ENCODE results near the gene SPTBN1. TPM values are rescaled to one million over a fixed set of nuclear protein-coding genes. Genes with fewer than 3 reads are reported as not detected.

SPTBN1 gene
- total and polyA plus RNA-seq, 2 of the 4 experiments (the other 2 are of a cell fraction), result 49.1 to 241 TPM

- H2BK5ac ChIP-seq (ENCODE audit: low read depth, low read length, poor library complexity, severe bottlenecking), result no peak overlapping the region
- POLR2A ChIA-PET (ENCODE audit: unreplicated experiment), result no interaction called here
- H2BK20ac ChIP-seq (ENCODE audit: low read depth, low read length), result no peak overlapping the region
- no peak overlapping the region for H4K8ac ChIP-seq (ENCODE audit: low read depth in 2 of 2, low read length in 2 of 2)
- CTCF ChIA-PET, result no interaction called here
- peak overlapping the region; percentile 55 for H3K14ac ChIP-seq (replicated peaks; ENCODE audit: low read depth, low read length)
- ATAC-seq (ENCODE audit: low read depth), result no peak
- no peak overlapping the region for H3K4me2 ChIP-seq (ENCODE audit: low read depth, low read length)
- H2AFZ ChIP-seq (replicated peaks; ENCODE audit: low read length, poor library complexity), result no peak overlapping the region
- no peak overlapping the region for H3K18ac ChIP-seq (ENCODE audit: low read depth, low read length)
- H3K4me1 ChIP-seq (ENCODE audit: control insufficient read depth, insufficient read depth, low read length), result peaks cover 16% of the 10 kb centered on the region
- WGBS, 2 experiments (ENCODE audit: extremely low coverage in 2 of 2, insufficient read length in 1 of 2), result no CpG with 5 or more reads among the region's 3 CpGs
- no peak overlapping the region for H3K23ac ChIP-seq (ENCODE audit: low read depth, low read length)
- no peak overlapping the region for H2BK120ac ChIP-seq (ENCODE audit: low read depth, low read length)
- no TSS peak for BruUV-seq (replicated peaks)
- no peak overlapping the region for H3K56ac ChIP-seq (ENCODE audit: extremely low read depth, insufficient read depth, low read length)
- H3K9me1 ChIP-seq (ENCODE audit: insufficient read depth, low read length), result peaks cover 26% of the 10 kb centered on the region
- H3K4me3 ChIP-seq (ENCODE audit: insufficient read depth, low read depth, low read length), result no peak overlapping the region
- H2BK15ac ChIP-seq (ENCODE audit: low read depth, low read length), result no peak overlapping the region
- no peak overlapping the region for H4K5ac ChIP-seq (ENCODE audit: low read depth, low read length)
- H3K27me3 ChIP-seq (ENCODE audit: control insufficient read depth, insufficient read depth, low read length), result no peaks in the 10 kb centered on the region
- peaks cover 54% of the 10 kb centered on the region for H4K20me1 ChIP-seq (ENCODE audit: insufficient read depth, low read length)
- dilution Hi-C loops (cut with HindIII; ENCODE audit: low sequenced_read_pairs, unreplicated experiment) (no loop called here), intact Hi-C loops (cut with micrococcal nuclease) (no loop called here), in situ Hi-C loops (cut with MboI; ENCODE audit: low sequenced_read_pairs) (no loop called here)
- no peak for DNase-seq
- H3K9me3 ChIP-seq (ENCODE audit: control insufficient read depth, insufficient read depth, low read length), result no peaks in the 10 kb centered on the region
- no peak overlapping the region for H2AK9ac ChIP-seq (replicated peaks; ENCODE audit: low read depth, low read length, poor library complexity)
- H3K79me1 ChIP-seq (ENCODE audit: low read depth in 1 of 2, low read length in 2 of 2), result peaks cover 25 to 65% of the 10 kb centered on the region in 2 experiments
- no peak overlapping the region for H3K9ac ChIP-seq (ENCODE audit: low read depth, low read length)
- H3K36me3 ChIP-seq (ENCODE audit: control insufficient read depth, insufficient read depth, low read length), result no peaks in the 10 kb centered on the region
- no peak overlapping the region for H3K27ac ChIP-seq (ENCODE audit: insufficient read depth, low read length)
- TF ChIP-seq SMC3 (IDR thresholded peaks at IDR 0.05; ENCODE audit: low read depth, low read length) (no peak), CEBPB (IDR thresholded peaks at IDR 0.05; ENCODE audit: low read depth, low read length) (no peak), CHD1 (IDR thresholded peaks at IDR 0.05; ENCODE audit: low read depth, low read length) (no peak), USF2 (IDR thresholded peaks at IDR 0.05; ENCODE audit: low read depth, low read length) (no peak), ELK1 (IDR thresholded peaks at IDR 0.05; ENCODE audit: borderline replicate concordance, low read depth, low read length) (no peak), MAFK (IDR thresholded peaks at IDR 0.05; ENCODE audit: low read depth, low read length) (no peak), MXI1 (IDR thresholded peaks at IDR 0.05; ENCODE audit: borderline replicate concordance, low read depth, low read length) (no peak), MAZ (IDR thresholded peaks at IDR 0.05; ENCODE audit: borderline replicate concordance, low read depth, low read length) (no peak), RCOR1 (IDR thresholded peaks at IDR 0.05; ENCODE audit: insufficient replicate concordance, low read length) (no peak), FOS (IDR thresholded peaks at IDR 0.05; ENCODE audit: low read depth, low read length) (no peak), RAD21 (IDR thresholded peaks at IDR 0.05; ENCODE audit: low read length) (no peak), NFE2L2 (IDR thresholded peaks at IDR 0.05; ENCODE audit: low read depth, low read length) (no peak), CTCF (conservative IDR thresholded peaks at IDR 0.05; ENCODE audit: low read depth, low read length) (no peak), RFX5 (IDR thresholded peaks at IDR 0.05; ENCODE audit: low read depth, low read length) (no peak), POLR2A (IDR thresholded peaks at IDR 0.05; ENCODE audit: low read depth, low read length) (no peak), BHLHE40 (IDR thresholded peaks at IDR 0.05; ENCODE audit: low read depth, low read length) (no peak)
- H3K4ac ChIP-seq (ENCODE audit: low read depth, low read length), result no peak overlapping the region
- H2AK5ac ChIP-seq (ENCODE audit: low read depth, low read length), result peak overlapping the region; percentile 54
- no peak overlapping the region for H4K91ac ChIP-seq (ENCODE audit: insufficient read depth, low read depth, low read length)
Observed at GRCh38 chr2:54475285-54475684, 19.2 kb downstream of the SPTBN1 start.

Measured in IMR-90 (cell line).